ENCODE measurements around the gene PINLYP. TPM values are rescaled to one million over a fixed set of nuclear protein-coding genes. Genes with fewer than 3 reads are reported as not detected.

Gene PINLYP
- total and polyA plus RNA-seq, 9 of the 15 experiments (the other 6 are each of a cell fraction or from before 2014, with no cell fraction given) = 1.00 to 6.7 (median 2.2) TPM

- TF ChIP-seq HBP1 (CRISPR knock-in tag; IDR thresholded peaks at IDR 0.05) (peak; percentile 63; the same call in 1 of the 2 replicates), UBTF (IDR thresholded peaks at IDR 0.05; ENCODE audit: borderline replicate concordance in 1 of 2, low read depth in 2 of 2, low read length in 2 of 2) (peak in 1 of 2 experiments; percentile 76; a peak in 1 of 4 replicates), TBL1XR1 (IDR thresholded peaks at IDR 0.05; ENCODE audit: low read length in 2 of 2) (0 out of 4 replicates have a peak, but pooled peaks of 1 of the 2 experiments have one; percentile 13), RBM39 (optimal IDR thresholded peaks at IDR 0.05; ENCODE audit: low read depth, low read length) (no peak), ZNF431 (CRISPR knock-in tag; IDR thresholded peaks at IDR 0.05) (no peak), ZNF785 (CRISPR knock-in tag; IDR thresholded peaks at IDR 0.05) (no peak), MYNN (IDR thresholded peaks at IDR 0.05) (peak; percentile 54; the same call in 1 of the 2 replicates), MYNN (CRISPR knock-in tag; IDR thresholded peaks at IDR 0.05) (no peak), POLR2G (IDR thresholded peaks at IDR 0.05; ENCODE audit: low read depth, low read length) (peak; percentile 73), HDAC2 (IDR thresholded peaks at IDR 0.05) (peak; percentile 67), ZNF124 (CRISPR knock-in tag; IDR thresholded peaks at IDR 0.05) (no peak), TRIM24 (IDR thresholded peaks at IDR 0.05) (peak in 1 of 2 experiments; percentile 59; a peak in 1 of 4 replicates), ETS1 (conservative IDR thresholded peaks at IDR 0.05; ENCODE audit: control insufficient read depth, low read depth, low read length) (0 out of 2 replicates have a peak, but pooled peaks have one; percentile 20), ZNF316 (IDR thresholded peaks at IDR 0.05) (peak; percentile 78), E4F1 (CRISPR knock-in tag; IDR thresholded peaks at IDR 0.05; ENCODE audit: borderline replicate concordance) (no peak), MEIS2 (IDR thresholded peaks at IDR 0.05; ENCODE audit: partially characterized antibody) (peak; percentile 58), E2F8 (IDR thresholded peaks at IDR 0.05; ENCODE audit: low read depth, partially characterized antibody) (peak; percentile 61), KDM1A (IDR thresholded peaks at IDR 0.05) (peak in 1 of 2 experiments; percentile 49; a peak in 3 of 4 replicates)
These were observed 42.5 kb upstream of the PINLYP start, which contains the start of gene ZNF575 (continued) for GRCh38 chr19:43532962-43533545.

Measured in K562 (cell line).